ENCODE results near the gene EML1.

Gene EML1

GRCh38 chr14:99793213-99794150 is at the start of gene EML1:
Gene EML1, plus strand, starts transcription at chr14:99793413. Its CDS starts 64 bp downstream, at chr14:99793477.
- peak; percentile 94 for DNase-seq (ENCODE audit: extremely low spot score)
- CTCF ChIA-PET: interaction anchor here (1.2 to 2.7 kb wide), 2 partner anchors 18 to 92 kb away, joined by 3 to 9 read pairs; no protein-coding TSS in a partner anchor
- peak; percentile 47 for TF ChIP-seq CTCF (IDR thresholded peaks at IDR 0.05; ENCODE audit: control extremely low read depth, extremely low read depth, low read depth, missing control alignments)
- POLR2A ChIA-PET: no interaction called here

GRCh38 chr14:99744199-99744872 is 48.9 kb upstream of the EML1 start:
- ChIA-PET CTCF (interaction anchor here (0.9 kb wide), 1 partner anchor 8 kb away, joined by 3 read pairs; no protein-coding TSS in a partner anchor), POLR2A (no interaction called here)
- no peak for TF ChIP-seq CTCF (IDR thresholded peaks at IDR 0.05; ENCODE audit: control extremely low read depth, extremely low read depth, low read depth, missing control alignments)
- DNase-seq (ENCODE audit: extremely low spot score): no peak

GRCh38 chr14:99744873-99745224 is 48.4 kb upstream of the EML1 start:
- TF ChIP-seq CTCF (IDR thresholded peaks at IDR 0.05; ENCODE audit: control extremely low read depth, extremely low read depth, low read depth, missing control alignments): no peak
- POLR2A ChIA-PET: no interaction called here
- DNase-seq (ENCODE audit: extremely low spot score): no peak
- CTCF ChIA-PET: interaction anchor here (0.9 kb wide), 1 partner anchor 14 kb away, joined by 4 read pairs; no protein-coding TSS in a partner anchor

- ChIA-PET POLR2A (no interaction called here), CTCF (interaction anchor here (0.9 kb wide), 1 partner anchor 15 kb away, joined by 4 read pairs; no protein-coding TSS in a partner anchor)
- DNase-seq (ENCODE audit: extremely low spot score): no peak
- TF ChIP-seq CTCF (IDR thresholded peaks at IDR 0.05; ENCODE audit: control extremely low read depth, extremely low read depth, low read depth, missing control alignments): no peak
Observed at GRCh38 chr14:99745307-99745951, 47.8 kb upstream of the EML1 start.

- DNase-seq (ENCODE audit: extremely low spot score): no peak
- TF ChIP-seq CTCF (IDR thresholded peaks at IDR 0.05; ENCODE audit: control extremely low read depth, extremely low read depth, low read depth, missing control alignments): no peak
- CTCF ChIA-PET: interaction anchor here (0.8 to 1.1 kb wide), 2 partner anchors 13 to 17 kb away, joined by 3 read pairs; no protein-coding TSS in a partner anchor
- POLR2A ChIA-PET: no interaction called here
Observed at GRCh38 chr14:99747167-99747566, 46.0 kb upstream of the EML1 start.
